IPS-NIHi7 (cell line): ENCODE results near the gene RBM6.
"Not testable (repeated sequence)": the region's sequence is repeated elsewhere in the genome, so short reads cannot be mapped to it uniquely, and the experiment has no call there.

Experiments used
- DNase-seq: peaks from one replicate; pipeline ENCODE4 v3.0.0; 2012; ENCODE audit warnings: mixed read lengths; ENCODE audit errors: extremely low spot score

Gene RBM6

DNA sequence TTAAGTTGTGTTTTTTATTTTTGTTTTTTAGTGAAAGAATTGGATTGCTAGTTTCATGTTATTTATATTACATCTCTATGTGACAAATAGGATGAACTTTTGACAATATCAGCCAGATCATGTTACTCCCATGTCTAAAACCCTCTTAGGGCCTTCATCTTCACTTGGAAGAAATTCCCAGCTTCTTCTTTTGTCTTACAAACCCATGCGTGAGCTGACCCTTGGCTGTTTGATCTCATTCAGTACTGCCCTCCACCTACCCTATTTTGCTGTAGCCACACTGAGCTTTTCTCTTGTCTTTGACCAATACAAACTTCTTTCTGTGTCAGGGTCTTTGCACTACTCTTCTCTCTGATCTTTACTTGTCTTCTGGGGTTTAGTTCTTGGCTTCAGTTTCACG is 37.0 kb downstream of the RBM6 start:
- DNase-seq, result no peak

DNA sequence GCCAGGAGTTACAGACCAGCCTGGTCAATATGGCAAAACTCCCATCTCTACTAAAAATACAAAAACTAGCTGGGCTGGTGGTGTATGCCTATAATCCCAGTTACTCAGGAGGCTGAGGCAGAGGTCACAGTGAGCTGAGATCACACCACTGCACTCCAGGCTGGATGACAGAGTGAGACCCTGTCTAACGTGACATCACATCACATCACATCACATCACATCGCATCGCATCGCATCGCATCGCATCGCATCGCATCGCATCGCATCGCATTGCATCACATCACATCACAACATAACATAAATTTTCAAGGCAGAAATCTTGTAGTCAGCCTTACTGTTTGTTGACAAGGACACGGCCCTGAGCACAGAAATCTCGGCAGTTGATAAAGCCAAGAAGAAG is 44.4 kb downstream of the RBM6 start:
- no peak for DNase-seq

DNA sequence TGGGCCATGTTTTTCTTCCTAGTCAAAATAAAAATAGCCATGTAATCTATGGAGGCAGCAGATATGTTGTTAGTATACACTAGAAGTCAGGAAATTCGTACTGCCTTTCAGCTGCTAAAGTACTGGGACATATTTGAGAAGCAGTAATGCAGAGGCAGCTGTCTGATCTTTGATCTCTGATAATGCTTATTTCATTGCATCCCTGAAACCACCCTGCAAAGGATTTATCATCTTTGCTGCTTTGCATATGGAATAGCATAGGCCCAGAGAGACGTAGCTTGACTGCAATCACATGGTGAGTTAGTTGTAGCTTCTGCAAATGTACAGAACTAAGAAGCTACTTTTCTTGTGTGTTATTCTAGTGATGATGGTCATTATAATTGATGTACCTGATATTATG is 52.4 kb downstream of the RBM6 start:
- DNase-seq, result no peak

DNA sequence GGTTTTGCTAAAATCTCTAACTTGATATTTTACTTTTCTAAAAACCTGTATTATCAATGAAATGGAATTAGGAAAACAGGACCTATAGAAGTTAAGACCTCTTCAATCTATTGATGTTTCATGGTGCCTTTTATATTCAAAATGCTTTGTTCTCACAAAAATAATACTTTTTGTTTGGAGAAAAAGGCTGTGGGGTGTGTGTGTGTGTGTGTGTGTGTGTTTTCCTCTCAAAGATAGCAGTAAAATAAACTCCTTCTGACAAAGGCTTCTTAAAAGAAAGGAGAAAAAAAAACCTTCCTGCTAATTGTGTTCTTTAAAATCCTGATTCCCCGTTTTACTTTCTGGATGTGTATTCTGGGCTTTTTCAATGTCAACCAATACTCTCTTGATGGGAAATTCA is 54.5 kb downstream of the RBM6 start:
- no peak for DNase-seq

DNA sequence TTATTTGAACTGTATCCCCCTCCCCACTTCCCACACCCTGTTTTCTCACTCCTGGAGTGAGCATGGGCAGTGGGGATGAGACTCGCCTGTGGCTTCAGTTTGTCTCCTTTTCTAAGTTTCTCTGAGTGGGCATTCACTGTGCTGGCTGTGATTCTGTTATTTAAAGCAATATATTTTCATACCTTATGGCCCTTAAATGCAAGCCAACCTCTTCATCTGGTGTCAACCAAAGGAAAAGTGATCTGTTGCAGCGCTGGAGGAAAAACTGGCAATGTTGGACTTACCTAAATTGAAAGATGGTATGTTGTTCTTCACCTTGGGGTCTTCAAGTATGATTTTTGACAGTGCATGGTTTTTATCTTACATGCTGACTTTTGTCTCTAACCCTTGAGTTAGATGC is 56.1 kb downstream of the RBM6 start:
- DNase-seq, result no peak

DNA sequence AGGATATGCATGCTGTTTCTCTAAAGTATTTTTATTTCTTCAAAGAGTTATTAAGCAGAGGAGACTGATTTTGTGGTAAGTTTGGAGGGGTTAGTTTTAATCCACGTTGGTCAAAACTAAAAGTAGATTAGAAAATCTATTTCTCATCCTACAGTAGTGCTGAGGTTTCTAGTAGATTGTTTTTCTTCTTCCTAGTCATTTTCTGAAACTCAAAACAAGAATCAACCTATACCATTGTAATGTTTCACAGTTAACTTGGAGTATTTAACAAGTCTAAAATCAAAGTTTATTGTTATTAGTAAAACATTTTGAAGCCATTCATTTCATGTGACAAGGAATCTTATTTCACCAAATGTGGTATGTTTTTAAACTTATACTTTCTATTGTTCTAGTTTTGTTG is 57.9 kb downstream of the RBM6 start:
- DNase-seq, result no peak

DNA sequence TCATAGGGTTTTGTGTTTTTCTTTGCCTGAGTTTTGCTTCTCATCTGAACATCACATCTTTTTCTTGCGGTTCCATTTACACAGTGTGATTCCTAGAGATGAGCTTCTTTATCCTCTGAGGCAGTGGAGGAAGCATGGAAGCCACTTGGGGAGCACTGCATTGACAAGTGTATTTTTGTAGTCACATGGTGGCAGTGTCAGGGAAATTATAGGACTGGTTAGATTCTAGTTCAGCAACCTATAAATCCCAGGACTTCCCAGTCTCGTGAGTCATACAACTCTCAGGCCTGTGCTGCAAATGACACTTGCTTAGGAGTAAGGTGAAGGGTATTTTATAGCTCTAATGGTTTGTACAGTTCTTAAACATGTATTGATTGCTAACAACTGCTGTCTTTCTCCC is 58.4 kb downstream of the RBM6 start:
- DNase-seq, result no peak

DNA sequence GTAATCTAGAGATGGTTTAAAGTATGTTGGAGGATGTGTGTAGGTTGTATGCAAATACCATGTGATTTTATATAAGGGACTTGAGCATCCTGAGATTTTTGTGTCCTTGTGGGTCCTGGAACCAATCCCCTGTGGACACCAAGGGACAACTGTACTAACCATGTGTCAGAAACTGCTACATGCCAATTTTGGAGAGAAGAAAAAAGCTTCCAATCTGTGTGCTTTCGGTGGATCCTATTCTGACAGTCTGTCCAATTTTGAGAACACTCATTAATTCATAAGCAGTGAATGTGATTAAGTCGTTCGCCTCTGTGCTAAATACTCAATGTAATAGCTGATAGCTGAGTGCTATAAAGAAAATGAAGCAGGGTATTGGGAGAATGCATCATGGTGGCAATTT is 61.6 kb downstream of the RBM6 start:
- DNase-seq, result no peak

DNA sequence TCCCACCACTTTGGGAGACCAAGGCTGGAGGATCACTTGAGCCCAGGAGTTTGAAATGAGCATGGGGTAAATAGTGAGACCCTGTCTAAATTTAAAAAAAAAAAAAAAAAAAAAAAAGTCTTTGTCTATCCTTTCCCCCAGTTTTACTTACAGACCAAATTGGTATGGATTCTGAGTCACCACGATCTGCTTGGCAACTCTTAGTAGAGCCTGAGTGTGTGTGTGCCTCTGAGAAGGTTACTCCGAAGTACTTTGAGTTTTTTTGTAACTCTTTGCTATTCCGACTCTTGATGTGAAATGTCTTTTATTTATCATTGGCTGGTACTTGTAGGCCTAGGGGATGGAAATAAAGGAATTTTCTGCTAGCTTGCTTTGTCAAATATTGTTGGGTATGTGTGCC is 63.3 kb downstream of the RBM6 start:
- DNase-seq, result no peak

DNA sequence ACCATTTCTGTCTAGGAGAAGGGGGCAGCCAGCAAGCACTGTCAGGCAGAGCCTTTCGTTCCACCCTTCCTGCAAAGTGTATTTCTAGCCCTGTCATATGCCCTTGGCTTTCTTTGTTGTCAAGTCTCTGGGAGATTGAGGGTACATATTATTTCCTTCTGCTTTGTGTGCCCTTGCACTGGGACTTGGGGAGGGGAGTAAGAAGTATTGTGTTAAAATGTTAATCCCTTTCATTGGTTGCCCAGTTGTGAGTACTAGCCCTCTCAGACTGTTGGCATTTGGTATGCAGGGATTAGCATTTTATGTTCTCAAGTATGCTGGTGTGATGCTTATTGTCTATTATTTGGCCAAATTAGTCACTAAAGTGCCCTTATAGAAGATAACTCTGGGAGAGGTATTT is 63.9 kb downstream of the RBM6 start:
- no peak for DNase-seq

DNA sequence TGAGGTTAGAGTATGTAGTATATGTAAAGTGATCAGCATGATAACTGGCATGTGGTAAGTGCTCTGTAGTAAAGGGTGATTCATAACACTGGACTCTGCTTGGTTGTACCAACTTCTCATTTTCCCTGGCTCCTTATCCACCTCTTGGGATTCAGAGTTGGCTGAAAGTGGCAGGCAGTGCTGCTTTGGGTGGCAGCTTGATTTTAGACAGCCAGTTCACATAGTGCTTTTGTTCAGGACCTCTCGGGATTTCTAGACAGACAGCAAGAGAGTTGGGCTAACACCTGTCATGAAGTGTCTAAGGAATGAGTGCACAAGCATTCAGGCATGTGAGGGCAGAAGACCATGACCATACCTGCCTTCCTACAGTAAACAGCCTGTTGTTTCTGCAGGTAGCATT is 69.0 kb downstream of the RBM6 start:
- no peak for DNase-seq

DNA sequence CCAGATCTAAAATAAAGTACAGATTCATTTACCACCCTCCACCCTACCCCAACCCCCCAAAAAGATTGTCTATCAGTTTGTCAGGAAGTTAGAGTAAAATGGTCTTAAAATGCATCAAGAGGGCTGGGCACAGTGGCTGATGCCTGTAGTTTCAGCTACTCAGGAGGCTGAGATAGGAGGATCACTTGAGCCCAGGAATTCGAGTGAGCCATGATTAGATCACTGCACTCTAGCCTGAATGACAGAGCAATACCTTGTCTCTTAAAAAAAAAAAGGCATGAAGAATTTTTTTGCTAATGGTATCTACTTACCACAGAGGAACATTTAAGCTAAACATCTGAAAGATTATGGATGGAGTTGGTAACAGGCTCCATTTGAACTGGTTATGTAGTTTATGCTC is 71.0 kb downstream of the RBM6 start:
- no peak for DNase-seq

DNA sequence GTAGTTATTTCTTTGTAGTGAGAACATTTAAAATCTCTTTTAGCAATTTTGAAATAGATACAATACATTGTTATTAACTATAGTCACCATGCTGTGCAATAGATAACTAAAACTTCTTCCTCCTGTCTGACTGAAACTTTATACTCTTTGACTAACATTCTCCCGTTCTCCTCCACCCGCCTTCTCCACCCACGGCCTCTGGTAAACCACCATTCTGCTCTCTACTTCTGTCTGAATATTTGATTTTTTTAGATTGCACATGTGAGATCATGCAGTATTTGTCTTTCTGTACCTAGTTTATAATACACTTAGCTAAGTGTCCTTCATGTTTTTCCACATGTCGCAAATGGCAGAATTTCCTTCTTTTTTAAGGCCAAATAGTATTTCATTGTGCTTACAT is 76.0 kb downstream of the RBM6 start:
- no peak for DNase-seq

DNA sequence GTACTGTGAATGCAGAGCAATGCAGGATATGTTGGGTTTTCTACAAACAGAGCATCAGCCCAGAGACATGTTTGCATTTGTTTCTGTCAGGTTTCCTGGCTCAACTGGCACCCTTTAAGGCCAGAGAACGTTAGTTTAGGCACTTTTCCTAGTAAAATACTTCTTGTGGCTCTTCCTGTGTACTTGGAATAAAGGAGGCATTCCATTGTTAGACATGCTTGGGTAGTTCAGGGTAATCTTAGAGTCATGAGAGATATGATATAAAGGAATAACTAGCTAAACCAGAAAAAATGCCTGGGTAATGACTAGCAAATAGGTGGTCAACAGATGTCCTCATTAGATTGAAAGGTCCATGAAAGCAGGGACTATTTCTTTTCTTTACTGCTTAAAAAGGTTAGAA is 88.4 kb downstream of the RBM6 start:
- no peak for DNase-seq

DNA sequence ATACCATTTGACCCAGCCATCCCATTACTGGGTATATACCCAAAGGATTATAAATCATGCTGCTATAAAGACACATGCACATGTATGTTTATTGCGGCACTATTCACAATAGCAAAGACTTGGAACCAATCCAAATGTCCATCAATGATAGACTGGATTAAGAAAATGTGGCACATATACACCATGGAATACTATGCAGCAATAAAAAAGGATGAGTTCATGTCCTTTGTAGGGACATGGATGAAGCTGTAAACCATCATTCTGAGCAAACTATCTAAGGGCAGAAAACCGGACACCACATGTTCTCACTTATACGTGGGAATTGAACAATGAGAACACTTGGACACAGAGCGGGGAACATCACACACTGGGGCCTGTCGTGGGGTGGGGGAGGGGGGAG is 91.3 kb downstream of the RBM6 start:
- not testable (repeated sequence) for DNase-seq

DNA sequence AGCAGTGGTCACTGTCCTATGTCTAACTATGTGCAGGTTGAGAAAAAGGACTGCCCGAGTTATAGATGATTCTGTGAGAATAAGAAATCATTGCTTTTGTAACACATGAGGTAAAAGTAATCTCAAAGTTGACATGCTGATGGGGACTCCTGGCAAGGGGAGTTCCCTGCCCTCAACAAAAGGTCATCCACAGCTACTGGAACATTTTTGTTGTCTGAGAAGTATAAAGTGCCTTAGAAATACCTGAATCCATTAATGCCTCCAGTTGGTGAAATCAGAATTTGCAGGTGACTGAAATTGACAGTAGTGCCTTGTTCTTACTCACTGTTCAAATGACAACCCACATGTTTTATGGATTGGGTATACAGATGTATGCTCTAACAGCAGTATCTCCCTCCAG is 105.0 kb downstream of the RBM6 start:
- no peak for DNase-seq

DNA sequence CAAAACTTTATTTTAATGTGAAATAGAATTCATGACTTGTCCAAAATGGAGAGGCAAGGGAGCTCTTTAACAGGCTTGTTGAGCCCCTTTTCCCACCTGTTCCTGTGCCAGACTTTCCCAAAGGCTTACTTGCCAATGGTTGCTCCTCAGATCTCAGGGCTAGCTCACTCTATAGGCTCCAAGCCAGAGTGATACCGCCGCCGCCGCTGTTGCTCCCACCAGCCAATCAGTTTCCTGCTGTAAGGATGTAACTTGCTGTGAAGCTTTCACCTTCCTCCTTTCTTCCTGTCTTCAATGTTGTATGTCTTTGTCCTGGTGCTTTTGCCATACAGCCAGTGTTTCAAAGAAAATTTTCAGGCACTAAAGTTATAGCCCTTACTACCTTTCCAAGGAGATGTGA is 107.5 kb downstream of the RBM6 start:
- no peak for DNase-seq

DNA sequence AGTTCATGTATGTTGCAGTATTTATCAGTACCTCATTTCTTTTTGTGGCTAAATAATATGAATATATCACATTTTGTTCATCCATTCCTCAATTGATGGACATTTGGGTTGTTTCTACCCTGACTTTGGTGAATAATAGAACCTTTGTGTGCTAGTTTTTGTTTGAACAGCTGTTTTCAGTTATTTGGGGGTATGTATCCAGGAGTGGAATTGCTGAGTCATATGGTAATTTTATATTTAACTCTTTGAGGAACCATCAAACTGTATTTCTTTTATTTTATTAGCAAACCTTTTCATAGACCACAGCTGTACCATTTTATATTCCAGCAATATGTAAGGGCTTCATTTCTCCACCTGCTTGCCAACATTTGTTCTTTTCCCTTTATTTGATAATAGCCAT is 110.4 kb downstream of the RBM6 start:
- DNase-seq, result no peak

DNA sequence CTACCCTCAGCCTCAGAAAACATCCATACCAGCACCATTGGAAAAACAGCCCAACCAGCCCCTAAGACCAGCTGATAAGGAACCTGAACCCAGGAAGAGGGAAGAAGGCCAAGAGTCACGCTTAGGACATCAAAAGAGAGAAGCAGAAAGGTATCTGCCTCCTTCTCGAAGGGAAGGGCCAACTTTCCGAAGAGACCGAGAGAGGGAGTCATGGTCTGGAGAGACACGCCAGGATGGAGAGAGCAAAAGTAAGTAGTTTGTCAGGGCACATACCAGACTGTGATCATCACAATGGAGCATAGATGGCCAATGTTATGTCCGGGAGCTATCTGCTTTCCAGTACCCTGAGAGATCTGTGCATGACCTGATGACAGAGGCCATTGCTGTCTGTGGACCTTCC is 117.8 kb downstream of the RBM6 start:
- DNase-seq, result no peak

DNA sequence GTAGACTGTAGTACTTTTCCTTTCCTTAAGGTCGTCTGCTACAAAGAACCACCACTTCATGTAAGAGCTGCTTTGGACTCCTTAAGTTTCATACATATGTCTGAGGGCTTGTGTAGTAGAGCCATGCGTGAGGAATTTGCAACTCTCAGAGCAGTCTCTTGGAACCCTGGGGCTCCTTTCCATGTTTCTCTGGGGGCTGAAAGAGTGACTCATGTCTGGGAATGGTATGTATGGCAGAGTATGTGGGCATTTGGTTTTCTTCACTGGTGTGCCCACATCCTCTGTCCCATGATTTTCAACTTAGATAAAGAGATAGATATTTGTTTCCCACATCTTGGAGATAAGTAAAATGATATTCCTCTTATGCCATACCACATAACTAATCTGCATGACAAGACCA is 128.2 kb downstream of the RBM6 start:
- DNase-seq, result no peak

DNA sequence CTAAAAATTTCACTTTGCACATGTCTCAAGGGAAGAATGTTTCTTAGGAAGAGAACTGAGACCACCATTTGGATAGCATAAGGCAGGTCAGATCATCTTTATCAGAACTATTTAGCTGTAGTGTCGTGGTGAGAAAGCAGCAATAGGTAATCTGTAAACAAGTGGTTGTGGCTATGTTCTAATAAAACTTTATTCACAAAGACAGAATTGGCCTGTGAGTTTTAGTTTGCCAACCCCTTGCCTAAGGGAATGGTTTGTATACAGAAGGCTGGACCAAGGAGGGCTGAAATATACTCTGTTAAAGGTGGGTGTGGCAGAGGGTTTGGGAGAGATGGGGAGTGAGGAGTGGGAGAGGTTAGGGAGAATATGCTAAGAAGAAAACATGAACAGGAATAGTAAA is 138.1 kb downstream of the RBM6 start:
- no peak for DNase-seq

DNA sequence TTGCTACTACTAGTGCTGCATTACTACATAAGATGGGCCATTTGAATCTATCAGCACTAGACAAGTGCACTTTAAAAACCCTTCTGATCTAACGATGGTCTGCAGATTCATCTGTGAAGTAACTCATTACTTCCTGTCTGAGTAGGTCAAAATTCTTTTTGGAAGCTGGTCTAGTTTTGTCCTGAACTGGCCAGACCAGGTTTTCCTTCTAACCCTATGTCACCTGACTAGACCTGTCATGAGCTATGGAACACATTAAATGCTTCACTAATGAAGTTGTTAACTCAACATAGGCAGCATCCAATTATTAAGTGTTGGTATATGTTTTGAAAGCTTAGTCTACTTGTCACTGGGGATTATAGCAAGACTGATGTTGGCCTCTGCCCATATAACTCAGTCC is 138.7 kb downstream of the RBM6 start:
- DNase-seq, result no peak

DNA sequence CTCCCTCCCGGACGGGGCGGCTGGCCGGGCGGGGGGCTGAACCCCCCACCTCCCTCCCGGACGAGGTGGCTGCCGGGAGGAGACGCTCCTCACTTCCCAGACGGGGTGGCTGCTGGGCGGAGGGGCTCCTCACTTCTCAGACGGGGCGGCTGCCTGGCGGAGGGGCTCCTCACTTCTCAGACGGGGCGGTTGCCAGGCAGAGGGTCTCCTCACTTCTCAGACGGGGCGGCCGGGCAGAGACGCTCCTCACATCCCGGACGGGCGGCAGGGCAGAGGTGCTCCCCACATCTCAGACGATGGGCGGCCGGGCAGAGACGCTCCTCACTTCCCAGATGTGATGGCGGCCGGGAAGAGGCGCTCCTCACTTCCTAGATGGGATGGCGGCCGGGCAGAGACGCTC is 145.0 kb downstream of the RBM6 start:
- not testable (repeated sequence) for DNase-seq

DNA sequence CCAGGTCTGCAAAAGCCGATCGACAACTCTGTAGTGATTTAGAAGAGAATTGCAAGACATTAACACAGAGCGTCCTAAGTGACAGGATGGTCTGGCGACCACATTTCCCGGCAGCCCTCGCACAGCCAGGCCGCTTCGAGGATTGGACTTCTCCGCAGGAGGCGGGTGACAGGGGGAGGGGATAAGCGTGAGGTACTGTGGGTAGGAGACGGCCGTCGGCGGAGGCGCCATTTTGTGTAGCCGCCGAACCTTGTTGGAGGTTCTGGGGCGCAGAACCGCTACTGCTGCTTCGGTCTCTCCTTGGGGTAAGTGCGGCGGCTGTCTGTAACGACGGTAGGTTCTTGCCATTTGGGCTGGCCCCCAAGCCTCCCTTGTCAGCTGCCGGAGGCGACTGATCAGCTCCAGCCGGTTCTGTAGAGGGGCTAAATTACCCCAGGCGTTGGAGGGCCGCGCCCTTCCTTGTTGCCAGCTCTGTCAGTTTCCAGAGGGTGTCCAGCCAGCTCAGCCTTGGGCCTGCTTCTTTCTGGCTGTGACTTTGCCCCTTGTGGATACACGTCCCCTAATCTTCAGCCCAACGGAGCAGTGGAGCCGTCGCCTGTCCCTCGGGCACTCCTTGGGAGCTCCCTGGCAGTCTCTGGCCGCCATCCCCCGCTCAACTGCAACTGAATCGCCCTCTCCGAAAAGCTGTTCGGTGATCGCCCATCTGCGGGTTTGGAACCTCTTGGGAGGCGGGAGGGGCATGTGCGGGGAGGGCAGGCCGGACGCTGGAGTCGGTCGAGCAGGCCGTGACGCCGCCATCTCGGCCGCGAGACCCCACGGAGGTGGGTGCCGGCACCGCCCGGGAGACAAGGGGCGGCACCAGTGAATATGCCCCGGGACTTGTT is 149.0 kb downstream of the RBM6 start, which contains the start of gene RBM5:
Gene RBM5, plus strand, starts transcription at position 195 of the 884 bp plus-strand sequence. CDS start 1,516 bp downstream, outside the sequence.
- peak; percentile 99 for DNase-seq
